NCI-H2196 treated with DMSO at 0.1 percent for 48 hours (cell line): ENCODE measurements around the gene QRICH2.
A peak's percentile ranks its signal among the peaks of the same experiment; 100 is the strongest.
"Not testable (repeated sequence)": the region's sequence is repeated elsewhere in the genome, so short reads cannot be mapped to it uniquely, and the experiment has no call there.

ENCODE experiments used
- DNase-seq: peaks from one replicate; lab custom pipeline; 2025; ENCODE audit not compliant: unreplicated experiment; lab: John Stamatoyannopoulos, UW

Gene QRICH2

DNA sequence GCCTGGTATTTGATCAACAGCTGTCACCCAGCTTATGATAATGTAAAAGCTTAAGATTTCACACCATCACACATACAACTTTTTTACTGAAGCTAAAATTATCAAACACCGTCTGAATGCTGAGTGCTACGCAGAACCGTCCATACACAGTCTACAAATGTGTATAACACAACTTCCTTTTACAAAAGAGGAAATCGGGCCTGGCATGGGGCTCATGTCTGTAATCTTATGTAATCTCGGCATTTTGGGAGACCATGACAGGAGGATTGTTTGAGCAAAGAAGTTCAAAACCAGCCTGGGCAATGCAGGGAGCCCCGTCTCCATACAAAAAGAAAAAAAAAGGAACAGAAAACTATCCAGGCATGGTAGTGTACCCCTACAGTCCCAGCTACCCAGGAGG, 19.6 kb upstream of the QRICH2 start:
- no peak for DNase-seq

DNA sequence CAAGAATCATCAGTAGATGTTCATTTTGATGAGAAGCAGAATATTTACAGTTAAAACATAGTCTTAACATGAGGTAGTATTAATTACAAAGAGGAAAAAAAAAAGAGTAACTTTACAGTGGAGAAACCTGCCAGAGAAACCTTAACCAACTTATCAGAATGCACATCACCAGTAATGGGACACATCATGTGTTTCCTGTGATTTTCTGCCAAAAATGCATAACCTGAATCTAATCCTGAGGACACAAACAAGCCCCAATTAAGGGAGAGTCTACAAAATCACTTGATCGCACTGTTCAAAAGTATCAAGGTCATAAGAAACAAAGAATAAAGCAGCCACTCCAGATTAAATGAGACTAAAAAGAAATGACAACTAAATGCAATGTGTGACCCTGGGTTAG, 18.2 kb upstream of the QRICH2 start:
- DNase-seq = no peak

DNA sequence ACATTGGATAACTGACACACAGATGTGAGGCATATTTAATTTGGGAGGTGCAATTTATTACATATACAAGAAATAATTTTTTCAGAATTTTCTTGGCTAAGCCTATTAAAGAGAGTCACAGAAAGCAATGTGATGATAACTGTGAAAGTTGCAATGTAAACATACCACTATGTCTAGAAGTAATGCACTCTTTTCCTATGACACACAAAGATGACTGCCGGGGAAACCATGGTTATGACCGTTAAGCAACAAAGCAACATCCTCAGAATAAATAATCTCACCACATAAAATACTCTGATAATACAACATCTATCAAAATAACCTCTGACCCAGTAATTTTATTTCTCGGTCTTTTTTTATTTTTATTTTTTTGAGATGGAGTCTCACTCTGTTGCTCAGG, 10.5 kb upstream of the QRICH2 start:
- DNase-seq = no peak

DNA sequence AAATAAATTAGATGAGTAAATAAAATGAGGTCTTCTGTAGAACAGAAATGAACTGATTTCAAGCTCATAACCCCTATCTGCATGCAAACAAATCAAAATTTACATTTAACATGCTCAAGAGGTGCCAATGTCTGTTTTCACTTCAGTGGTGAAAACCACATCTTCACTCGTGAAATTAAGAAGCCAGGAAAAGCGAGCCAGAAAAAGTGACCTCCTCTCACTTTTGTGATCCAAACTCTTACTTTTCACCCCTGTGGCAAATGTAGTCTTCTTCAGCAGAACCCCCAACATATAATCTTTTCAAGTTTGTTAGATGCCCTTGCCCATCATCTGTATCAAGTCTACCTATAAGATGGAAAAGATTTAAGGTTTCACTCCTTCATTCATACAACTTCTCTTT, 9.5 kb upstream of the QRICH2 start:
- DNase-seq = no peak

DNA sequence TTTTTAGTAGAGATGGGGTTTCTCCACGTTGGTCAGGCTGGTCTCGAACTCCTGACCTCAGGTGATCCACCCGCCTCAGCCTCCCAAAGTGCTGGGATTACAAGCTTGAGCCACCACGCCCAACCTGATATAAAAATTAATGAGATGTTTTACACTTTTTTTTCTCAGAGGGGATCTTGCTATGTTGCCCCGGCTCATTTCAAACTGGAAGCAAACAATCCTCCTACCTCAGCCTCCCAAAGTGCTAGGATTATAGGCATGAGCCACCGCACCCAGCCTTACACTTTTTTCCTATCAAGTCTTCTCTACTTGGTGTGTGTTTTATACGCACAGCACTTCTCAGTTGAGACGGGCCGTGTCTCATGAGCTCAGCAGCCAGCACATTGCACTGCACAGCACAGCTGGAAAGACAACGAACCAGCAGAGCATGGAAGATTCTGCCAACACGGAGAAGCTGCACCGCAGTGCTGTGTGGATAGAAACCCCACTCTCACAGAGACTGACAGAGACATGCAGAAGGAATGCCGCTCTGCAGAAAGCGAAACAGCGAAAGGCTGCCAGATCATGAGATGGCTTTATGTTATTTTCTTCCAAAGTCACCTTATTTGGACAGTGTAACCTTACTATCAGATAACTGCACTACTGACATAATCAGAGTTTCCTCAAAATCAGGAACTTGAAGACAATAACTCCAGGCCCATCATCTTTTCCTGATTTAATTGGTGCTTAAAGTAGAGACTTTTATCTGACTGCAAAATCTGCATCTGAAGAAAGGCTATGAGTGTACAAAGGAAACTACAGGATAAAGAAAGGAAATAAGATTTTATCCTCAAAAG, 6.5 kb upstream of the QRICH2 start:
- no peak for DNase-seq

DNA sequence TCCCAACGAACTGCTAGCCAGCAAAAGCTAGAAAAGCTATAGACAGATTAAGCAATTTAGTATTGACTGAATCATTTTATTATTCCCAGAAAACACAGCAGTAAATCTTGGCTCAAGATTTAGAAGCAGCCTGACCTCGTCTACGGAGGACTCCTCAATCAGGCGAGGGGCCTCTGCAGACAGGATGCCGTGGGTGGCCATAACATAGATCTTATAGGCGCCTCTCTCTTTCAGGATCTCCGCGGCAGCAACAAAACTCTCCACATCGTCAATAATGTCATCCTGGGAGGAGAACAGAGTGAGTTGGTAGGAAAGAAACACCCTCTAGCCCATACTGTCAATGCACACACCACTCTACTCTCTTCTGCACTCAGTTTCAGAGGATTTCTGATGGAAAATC, 4.7 kb upstream of the QRICH2 start:
- DNase-seq = no peak

DNA sequence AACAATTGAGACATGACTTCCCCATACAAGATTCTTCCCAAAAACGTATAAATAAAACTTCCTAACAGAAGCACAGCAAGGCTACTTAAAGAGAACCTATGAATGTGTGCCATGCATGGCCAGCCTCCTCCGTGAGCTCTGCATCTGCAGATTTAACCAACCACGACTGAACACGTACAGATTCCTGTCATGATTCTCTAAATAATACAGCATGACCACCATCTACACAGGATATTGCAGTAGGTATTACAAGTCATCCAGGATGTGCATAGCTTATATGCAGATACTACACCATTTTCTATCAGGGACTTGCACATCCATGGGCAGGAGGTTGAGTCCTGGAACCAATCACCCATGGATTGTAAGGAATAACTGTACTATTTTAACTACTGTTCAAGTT, 1.4 kb upstream of the QRICH2 start:
- no peak for DNase-seq

DNA sequence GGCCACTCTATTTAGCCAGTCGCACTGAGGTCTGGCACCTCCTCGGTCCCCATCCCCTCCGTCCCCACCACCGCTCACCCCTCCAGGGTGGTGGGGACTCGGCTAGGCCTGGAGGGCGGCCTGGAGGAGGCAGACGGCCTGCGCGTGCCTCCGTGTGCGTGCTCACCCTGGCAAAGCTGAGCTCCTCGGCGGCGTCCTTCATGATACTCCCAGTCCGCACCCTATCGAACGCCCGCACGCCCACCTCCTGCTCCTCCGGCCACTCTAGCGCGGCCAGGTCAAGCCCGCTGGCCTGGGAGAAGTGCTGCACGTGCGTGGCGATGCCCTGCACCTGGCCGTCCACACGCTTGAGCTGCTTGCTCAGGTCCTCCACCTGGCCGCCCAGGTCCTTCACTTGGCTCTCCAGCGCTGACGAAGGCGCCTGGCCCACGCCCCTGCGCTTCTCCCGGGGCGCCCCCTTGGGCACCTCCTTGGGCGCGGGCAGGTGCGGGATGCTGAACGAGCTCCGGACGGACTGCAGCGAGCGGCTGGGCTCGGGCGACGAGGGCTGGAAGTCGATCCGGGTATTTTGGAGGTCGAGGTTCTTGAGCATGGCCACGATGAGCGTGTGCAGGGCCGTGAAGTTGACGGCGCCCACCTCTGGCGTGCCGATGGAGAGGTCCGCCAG, 644 bp downstream of the QRICH2 start:
- DNase-seq = no peak

DNA sequence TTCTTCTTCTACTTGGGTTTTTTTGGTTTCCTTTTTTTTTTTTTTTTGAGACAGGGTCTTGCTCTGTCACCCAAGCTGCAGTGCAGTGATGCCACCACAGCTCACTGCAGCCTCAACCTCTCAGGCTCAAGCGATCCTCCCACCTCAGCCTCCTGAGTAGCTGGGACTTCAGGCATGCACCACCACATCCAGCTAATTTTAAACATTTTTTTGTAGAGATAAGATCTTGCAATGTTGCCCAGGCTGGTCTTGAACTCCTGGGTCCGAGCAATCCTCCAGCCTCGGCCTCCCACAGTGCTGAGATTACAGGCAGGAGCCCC, 3.0 kb downstream of the QRICH2 start:
- not testable (repeated sequence) for DNase-seq

DNA sequence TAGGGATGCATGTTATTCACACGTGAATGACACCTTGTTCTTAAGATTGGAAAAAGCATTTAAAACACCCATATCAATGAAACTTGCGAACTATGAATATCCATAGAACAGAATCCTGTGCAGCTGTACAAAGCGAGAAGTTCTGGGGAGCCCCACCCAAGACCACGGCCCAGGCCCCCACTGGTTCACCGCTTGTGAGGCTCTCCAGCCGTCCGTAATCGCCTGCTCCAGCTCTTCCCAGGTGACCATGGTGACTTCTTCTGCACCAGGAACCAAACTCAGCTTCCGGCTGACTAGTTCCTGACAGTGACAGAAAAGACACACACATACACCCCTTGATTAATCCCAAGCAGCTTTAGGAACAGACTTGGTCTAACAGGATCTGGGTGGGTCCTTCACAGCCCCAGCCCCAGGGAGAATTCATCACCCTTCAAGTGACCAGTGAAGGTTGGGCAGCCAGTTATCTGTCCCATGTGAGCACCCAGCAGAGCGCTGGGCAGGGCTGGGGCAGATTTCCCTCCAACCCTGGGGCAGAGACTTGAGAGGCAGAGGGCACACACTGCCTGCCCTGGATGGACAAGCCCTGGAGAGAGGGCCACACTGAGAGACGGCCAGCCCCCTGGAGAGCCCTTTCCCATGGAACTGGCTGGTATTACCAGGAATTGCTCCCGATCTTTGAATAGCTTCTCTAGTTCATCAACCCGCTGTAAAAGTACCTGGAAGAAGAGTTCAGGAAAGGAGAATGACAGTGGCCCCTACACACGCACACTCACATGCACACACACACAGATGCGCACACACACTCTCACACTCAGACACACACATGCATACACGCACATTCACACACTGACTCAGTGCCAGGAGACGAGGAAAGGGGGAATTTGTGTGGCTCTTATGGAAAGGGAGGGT, 3.6 kb downstream of the QRICH2 start:
- no peak for DNase-seq

DNA sequence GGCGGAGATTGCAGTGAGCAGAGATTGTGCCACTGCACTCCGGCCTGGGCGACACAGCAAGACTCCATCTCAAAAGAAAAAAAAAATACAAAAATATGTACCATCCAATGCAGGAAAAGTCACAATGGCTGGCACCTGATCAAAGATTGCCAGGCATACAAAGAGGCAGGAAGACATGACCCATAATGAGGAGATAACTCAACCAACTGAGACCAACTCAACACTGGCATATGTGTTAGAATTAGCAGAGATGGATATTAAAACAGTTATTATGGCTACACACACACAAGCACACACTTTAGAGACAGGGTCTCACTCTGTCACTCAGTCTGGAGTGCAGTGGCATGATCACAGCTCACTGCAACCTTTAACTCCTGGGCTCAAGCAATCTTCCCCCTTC, 10.6 kb downstream of the QRICH2 start:
- DNase-seq = no peak

DNA sequence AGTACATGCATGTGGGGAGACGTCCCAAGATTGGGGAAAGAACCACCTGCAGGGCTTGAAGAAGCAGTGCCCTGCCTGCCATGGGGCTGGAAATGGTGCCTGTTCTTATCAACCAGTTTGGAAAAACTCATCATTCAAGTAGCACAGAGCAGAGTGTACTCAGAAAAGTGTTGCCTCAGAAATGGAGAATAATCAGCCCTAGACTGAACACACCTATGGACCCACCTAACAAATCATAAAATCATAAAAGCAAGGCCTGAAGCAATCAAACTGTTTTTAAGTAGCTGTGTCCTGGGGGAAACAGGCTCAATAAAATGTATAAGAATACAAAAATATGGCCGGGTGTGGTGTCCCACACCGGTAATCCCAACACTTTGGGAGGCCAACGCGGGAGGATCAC, 11.2 kb downstream of the QRICH2 start:
- no peak for DNase-seq

DNA sequence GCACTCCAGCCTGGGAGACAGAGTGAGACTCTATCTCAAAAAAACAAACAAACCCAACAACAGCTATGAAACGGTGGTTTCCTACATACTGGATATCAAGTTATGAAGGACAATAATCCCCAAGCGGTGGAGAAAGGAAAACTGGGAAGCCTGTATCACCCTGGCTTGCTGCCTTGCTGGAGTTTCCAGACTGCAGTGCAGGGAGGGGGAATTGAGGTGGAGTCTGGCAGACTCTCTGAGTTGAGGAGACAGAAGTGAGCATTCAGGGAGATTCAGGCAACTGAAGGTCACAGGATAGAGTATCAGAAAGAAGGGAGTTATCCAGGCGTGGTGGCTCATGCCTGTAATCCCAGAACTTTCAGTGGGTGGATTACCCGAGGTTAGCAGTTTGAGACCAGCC, 11.9 kb downstream of the QRICH2 start:
- DNase-seq = no peak

DNA sequence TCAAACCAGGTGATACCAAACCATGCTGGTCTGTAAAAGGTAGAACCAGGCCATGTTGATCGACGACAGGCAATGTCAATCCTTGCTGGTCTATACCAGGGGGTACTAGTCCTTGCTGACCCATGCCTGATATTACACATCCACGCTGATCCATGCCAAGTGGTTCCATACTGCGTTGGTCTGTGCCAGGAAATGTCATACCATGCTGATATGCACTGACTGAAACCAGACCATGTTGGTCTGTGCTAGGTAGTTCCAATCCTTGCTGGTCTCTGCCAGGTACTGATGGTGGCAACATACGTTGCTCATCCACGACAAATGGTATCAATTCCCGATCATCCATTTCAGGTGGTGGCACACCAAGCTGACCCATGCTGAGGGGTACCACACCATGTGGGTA, 15.0 kb downstream of the QRICH2 start:
- DNase-seq = no peak

DNA sequence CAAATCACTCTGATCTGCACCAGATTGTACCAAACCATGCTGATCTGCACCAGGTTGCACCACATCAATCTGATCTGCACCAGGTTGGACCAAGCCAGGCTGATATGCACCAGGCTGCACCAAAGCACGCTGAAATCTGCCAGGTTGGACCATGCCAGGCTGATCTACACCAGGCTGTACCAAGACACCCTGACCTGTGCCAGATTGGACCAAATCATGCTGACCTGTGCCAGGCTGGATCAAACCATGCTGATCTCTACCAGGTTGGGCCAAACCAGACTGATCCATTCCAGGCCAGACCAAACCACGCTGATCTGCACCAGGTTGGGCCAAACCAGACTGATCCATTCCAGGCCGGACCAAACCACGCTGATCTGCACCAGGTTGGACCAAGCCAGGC, 15.5 kb downstream of the QRICH2 start:
- no peak for DNase-seq

DNA sequence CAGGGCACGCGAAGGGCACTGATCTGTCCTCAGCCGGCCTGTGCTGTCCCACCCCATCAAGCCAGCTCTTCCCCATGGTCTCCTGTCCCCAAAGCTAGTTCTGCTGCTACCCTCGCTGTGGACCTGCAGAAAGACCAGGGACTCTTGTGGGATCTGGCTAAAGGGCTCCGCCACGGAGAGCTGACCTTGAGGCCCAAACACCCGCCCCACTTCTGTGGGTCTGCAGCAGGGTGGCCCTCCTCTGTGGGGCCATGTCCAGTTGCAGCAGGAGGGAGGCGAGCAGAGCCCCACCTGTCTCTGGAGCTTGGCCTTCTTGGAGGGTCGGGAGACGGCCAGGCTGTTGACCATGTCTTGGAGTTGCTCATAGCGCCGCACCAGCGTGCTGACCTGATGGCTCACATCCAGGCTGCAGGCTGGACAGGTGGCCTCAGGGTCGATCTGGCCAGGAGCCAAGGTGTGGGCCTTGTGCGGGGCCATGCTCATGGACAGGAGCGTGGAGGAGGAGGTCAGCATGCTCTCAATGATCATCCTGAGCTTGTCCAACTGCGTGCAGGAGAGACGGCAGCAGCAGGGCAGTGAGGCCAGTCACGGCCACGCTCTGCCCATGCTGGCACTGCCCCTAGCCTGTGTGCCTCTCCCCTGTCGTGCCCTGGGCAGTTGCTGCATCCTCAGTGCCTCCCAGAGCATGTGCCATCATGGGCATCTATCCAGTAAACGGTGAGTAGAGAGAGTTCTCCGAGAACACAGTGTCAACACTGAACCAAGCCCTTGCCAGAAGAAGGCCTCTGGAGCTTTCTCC, 26.3 kb downstream of the QRICH2 start:
- DNase-seq = peak; percentile 53

DNA sequence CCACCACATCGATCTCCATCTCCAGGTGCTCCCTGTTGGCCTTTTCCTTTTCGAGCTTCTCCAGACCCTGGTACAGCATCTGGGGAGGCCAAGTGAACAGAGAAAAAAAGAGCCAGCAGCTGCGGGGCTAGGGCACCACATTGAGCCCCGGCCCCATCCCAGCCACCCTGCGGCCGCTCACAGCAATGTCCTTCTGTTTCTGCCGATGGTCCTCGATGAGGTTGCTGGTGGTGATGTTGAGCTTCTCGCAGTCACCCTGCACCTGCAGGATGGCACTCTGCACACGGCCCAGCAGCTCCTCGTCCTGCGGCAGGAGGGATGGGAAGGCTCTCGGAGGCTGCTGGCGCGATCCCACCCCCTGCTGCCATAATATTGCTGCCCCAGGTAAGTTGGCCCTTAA, 27.4 kb downstream of the QRICH2 start:
- no peak for DNase-seq

DNA sequence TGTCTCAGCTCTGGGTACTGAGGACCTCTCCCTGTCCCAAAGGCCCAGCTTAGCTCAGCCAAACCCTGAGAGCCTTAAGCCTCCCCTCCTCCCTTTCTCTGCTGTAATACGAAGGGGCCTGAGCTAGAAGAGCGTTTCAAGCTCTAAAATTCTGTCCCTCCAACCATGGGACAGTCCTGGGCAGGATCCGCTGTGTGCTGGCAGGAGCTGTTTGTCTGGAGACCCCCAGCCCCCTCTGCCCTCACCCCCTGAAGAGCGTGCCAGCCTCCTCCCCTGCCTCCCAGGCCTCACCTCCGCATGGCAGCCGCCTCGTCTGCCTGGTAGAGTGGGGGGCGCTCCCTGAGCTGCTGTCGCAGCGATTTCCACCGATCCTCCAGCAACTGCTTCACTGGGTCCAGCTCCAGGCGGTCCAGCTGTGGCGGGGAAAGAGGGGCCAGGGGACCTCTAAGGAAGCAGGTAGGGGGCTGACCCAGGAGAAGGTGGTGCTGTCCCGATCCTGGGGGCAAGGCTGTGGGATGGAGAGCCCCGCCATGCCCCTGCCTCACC, 28.3 kb downstream of the QRICH2 start:
- DNase-seq = no peak

DNA sequence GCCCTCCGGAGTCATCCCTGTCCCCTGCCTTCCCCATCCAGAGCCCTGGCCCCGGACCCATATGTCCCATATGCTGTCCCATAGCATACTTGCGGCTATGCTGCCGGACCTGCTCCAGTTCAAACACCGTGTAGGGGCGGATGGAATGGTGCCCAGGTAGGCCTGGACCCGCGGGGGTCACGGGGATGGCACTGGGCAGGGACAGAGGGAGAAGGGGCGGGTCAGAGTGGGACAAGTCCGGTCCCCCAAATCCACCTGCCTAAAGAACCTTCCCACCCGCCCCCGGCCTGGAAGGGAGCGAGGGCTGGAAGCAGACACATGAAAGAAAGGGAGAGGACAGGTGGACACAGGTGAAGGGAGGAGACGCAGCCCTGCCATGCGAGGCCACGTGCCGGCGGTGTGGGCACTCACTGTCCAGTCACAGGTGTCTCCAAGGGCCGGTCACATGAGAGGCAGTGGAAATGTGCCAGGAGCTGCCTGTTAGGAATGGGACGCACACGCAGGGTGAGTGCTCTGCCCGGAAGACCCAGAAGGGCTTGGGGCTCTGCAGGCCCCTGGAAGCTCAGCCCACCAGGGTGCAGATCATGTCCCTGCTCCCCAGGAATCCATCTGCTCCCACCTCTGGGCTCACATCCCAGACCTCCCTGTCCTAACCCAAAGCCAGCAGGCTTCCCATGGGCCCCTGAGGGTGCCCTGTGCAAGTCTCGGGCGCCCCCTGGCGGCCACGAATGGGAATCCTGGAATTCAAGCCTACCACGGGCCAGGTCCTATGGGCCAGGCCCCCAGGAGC, 28.9 kb downstream of the QRICH2 start:
- peak; percentile 91 for DNase-seq
